ENCODE results near the gene RPS2.
A peak's percentile ranks its signal among the peaks of the same experiment; 100 is the strongest.

The RPS2 gene

GRCh38 chr16:1989209-1990100 is 24.8 kb upstream of the RPS2 start, which contains the start of gene SYNGR3:
SYNGR3 (plus strand) TSS chr16:1989970; CDS start chr16:1990103, 133 bp downstream.
- TF ChIP-seq ZNF565 (CRISPR knock-in tag; conservative IDR thresholded peaks at IDR 0.05; ENCODE audit: low read depth), result no peak
- no peak for TF ChIP-seq CSDC2 (CRISPR knock-in tag; IDR thresholded peaks at IDR 0.05)
- TF ChIP-seq TCF4 (CRISPR knock-in tag; IDR thresholded peaks at IDR 0.05; ENCODE audit: borderline replicate concordance), result no peak
- no peak for TF ChIP-seq PATZ1 (CRISPR knock-in tag; IDR thresholded peaks at IDR 0.05; ENCODE audit: borderline replicate concordance)
- no peak for TF ChIP-seq BACH2 (CRISPR knock-in tag; IDR thresholded peaks at IDR 0.05; ENCODE audit: borderline replicate concordance)
- no peak for TF ChIP-seq CSRNP3 (CRISPR knock-in tag; IDR thresholded peaks at IDR 0.05)
- no peak for TF ChIP-seq ESRRG (CRISPR knock-in tag; IDR thresholded peaks at IDR 0.05)
- no peak for TF ChIP-seq TOX (CRISPR knock-in tag; IDR thresholded peaks at IDR 0.05; ENCODE audit: borderline replicate concordance)
- no peak for TF ChIP-seq TSHZ2 (CRISPR knock-in tag; IDR thresholded peaks at IDR 0.05)
- no peak for TF ChIP-seq ZFP30 (CRISPR knock-in tag; IDR thresholded peaks at IDR 0.05)
- ATAC-seq, result peak; percentile 5; the same call in 2 of the 3 replicates

GRCh38 chr16:1987198-1987597 is 22.6 kb upstream of the RPS2 start:
- ATAC-seq, result no peak
- TF ChIP-seq BACH2 (CRISPR knock-in tag; IDR thresholded peaks at IDR 0.05; ENCODE audit: borderline replicate concordance) (no peak), ZC3H10 (CRISPR knock-in tag; IDR thresholded peaks at IDR 0.05) (no peak), CREB5 (CRISPR knock-in tag; IDR thresholded peaks at IDR 0.05; ENCODE audit: low read depth) (no peak), ZNF565 (CRISPR knock-in tag; conservative IDR thresholded peaks at IDR 0.05; ENCODE audit: low read depth) (no peak), ZNF8 (CRISPR knock-in tag; IDR thresholded peaks at IDR 0.05) (no peak), ZNF70 (CRISPR knock-in tag; IDR thresholded peaks at IDR 0.05) (no peak), ARNTL (CRISPR knock-in tag; IDR thresholded peaks at IDR 0.05; ENCODE audit: borderline replicate concordance, low read depth) (no peak), PPARA (CRISPR knock-in tag; IDR thresholded peaks at IDR 0.05; ENCODE audit: borderline replicate concordance) (no peak)

GRCh38 chr16:1985466-1986150 is 21.0 kb upstream of the RPS2 start:
- no peak for ATAC-seq
- no peak for TF ChIP-seq SNAI2 (CRISPR knock-in tag; IDR thresholded peaks at IDR 0.05)
- TF ChIP-seq PPARA (CRISPR knock-in tag; IDR thresholded peaks at IDR 0.05; ENCODE audit: borderline replicate concordance), result no peak
- TF ChIP-seq POU6F1 (CRISPR knock-in tag; IDR thresholded peaks at IDR 0.05; ENCODE audit: borderline replicate concordance, low read depth), result no peak
- no peak for TF ChIP-seq CREB5 (CRISPR knock-in tag; IDR thresholded peaks at IDR 0.05; ENCODE audit: low read depth)
- TF ChIP-seq ISL1 (CRISPR knock-in tag; IDR thresholded peaks at IDR 0.05), result no peak
- no peak for TF ChIP-seq TCF4 (CRISPR knock-in tag; IDR thresholded peaks at IDR 0.05; ENCODE audit: borderline replicate concordance)
- no peak for TF ChIP-seq RARB (CRISPR knock-in tag; IDR thresholded peaks at IDR 0.05)
- TF ChIP-seq ARNTL (CRISPR knock-in tag; IDR thresholded peaks at IDR 0.05; ENCODE audit: borderline replicate concordance, low read depth), result no peak
- no peak for TF ChIP-seq PATZ1 (CRISPR knock-in tag; IDR thresholded peaks at IDR 0.05; ENCODE audit: borderline replicate concordance)
- TF ChIP-seq OSR1 (CRISPR knock-in tag; IDR thresholded peaks at IDR 0.05), result no peak
- no peak for TF ChIP-seq ZFP3 (CRISPR knock-in tag; IDR thresholded peaks at IDR 0.05)

Measured in SK-N-SH treated with all-trans-retinoic acid at 6 μM for 48 hours (cell line).